ENCODE data around the gene PRRC2A.

- TF ChIP-seq KDM1A (IDR thresholded peaks at IDR 0.05; ENCODE audit: low read depth) (no peak), MAZ (IDR thresholded peaks at IDR 0.05; ENCODE audit: borderline replicate concordance, low read depth, low read length) (no peak)
These were observed 520 bp upstream of the PRRC2A start for GRCh38 chr6:31619805-31620585.
